PFSK-1 (cell line): ENCODE results near the gene RALGAPA2.

Experiments used
- POLR2AphosphoS5 ChIP-seq: IDR thresholded peaks from 2 replicates; pipeline ENCODE4 v1.6.1; 2012; ENCODE audit warnings: low read depth, mild to moderate bottlenecking, control low read depth, low read length, moderate library complexity
- REST ChIP-seq, 2 experiments: IDR thresholded peaks; 2 replicates each; pipeline versions ENCODE4 v1.6.1 to v1.8.0; 2011 to 2012; ENCODE audit warnings: low read depth in 2 of 2, low read length in 2 of 2, control low read depth in 1 of 2, inconsistent platforms in 1 of 2, mild to moderate bottlenecking in 1 of 2, moderate library complexity in 1 of 2; ENCODE audit not compliant: insufficient read depth in 1 of 2
- TAF1 ChIP-seq: IDR thresholded peaks from 2 replicates; pipeline ENCODE4 v1.6.1; 2012; ENCODE audit warnings: low read length, control low read depth, borderline replicate concordance; ENCODE audit not compliant: insufficient read depth

- no peak for TF ChIP-seq REST (IDR thresholded peaks at IDR 0.05; ENCODE audit: insufficient read depth in 1 of 2, low read depth in 2 of 2, low read length in 2 of 2)
- TF ChIP-seq POLR2AphosphoS5, result no peak
- TF ChIP-seq TAF1, result no peak
These were observed 221.8 kb downstream of the RALGAPA2 start for GRCh38 chr20:20490673-20491072.
